ENCODE results near the gene CRMP1.

DNA sequence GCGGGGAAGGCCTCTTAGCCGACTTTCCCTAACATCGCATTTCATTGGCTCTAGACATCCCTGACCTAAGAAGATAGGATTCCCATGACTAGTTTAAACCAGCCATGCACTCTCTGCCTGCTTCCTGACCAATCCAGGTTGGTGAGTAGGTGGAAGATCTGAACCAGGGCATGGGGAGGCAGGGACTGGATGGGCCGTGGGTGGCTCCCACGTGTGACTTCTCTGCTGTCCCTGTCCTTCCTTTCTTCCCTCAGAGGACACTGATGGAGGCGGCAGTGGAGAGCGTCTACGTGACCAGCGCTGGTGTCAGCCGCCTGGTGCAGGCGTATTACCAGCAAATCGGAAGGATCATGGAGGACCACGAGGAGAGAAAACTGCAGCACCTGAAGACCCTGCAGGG, 91.2 kb downstream of the CRMP1 start:
- TF ChIP-seq, protein P1, sequence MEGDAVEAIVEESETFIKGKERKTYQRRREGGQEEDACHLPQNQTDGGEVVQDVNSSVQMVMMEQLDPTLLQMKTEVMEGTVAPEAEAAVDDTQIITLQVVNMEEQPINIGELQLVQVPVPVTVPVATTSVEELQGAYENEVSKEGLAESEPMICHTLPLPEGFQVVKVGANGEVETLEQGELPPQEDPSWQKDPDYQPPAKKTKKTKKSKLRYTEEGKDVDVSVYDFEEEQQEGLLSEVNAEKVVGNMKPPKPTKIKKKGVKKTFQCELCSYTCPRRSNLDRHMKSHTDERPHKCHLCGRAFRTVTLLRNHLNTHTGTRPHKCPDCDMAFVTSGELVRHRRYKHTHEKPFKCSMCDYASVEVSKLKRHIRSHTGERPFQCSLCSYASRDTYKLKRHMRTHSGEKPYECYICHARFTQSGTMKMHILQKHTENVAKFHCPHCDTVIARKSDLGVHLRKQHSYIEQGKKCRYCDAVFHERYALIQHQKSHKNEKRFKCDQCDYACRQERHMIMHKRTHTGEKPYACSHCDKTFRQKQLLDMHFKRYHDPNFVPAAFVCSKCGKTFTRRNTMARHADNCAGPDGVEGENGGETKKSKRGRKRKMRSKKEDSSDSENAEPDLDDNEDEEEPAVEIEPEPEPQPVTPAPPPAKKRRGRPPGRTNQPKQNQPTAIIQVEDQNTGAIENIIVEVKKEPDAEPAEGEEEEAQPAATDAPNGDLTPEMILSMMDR (IDR thresholded peaks at IDR 0.05): no peak
- TF ChIP-seq POLR2A (IDR thresholded peaks at IDR 0.05): no peak
- TF ChIP-seq EP300 (IDR thresholded peaks at IDR 0.05): no peak
